Astrocyte (in vitro differentiated cells and primary cell): ENCODE results near the gene IGF1R.

Experiments
- EZH2 ChIP-seq: IDR thresholded peaks from 2 replicates; pipeline ENCODE4 v1.6.1; 2012; ENCODE audit warnings: mild to moderate bottlenecking, low read length, inconsistent platforms; ENCODE audit not compliant: insufficient read depth
- TF ChIP-seq, protein P1 (sequence below): IDR thresholded peaks from 2 replicates; pipeline ENCODE4 v1.5.1; 2011; ENCODE audit warnings: low read depth, mild to moderate bottlenecking, inconsistent platforms, low read length, moderate library complexity; ENCODE audit not compliant: insufficient read depth

DNA sequence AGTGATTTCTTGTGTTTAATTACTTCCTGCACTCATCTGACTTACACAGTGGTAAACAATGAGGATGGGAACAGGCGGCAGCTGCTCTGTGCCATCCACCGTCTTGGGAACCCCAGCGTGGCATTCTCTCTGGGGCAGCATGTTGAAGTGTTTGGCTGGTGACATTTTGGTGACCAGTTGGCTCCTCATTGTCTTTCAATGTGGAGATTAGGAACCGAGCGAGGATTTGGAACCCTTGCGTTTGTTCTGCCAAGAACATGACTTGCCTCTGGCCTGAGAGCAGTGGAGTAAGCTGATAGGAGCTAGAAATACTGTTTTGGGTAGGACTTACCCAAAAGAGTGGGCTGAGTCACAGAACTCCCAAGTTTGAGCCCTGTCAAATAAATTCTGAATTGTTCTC lies 88.8 kb downstream of the IGF1R start:
- TF ChIP-seq, protein P1, sequence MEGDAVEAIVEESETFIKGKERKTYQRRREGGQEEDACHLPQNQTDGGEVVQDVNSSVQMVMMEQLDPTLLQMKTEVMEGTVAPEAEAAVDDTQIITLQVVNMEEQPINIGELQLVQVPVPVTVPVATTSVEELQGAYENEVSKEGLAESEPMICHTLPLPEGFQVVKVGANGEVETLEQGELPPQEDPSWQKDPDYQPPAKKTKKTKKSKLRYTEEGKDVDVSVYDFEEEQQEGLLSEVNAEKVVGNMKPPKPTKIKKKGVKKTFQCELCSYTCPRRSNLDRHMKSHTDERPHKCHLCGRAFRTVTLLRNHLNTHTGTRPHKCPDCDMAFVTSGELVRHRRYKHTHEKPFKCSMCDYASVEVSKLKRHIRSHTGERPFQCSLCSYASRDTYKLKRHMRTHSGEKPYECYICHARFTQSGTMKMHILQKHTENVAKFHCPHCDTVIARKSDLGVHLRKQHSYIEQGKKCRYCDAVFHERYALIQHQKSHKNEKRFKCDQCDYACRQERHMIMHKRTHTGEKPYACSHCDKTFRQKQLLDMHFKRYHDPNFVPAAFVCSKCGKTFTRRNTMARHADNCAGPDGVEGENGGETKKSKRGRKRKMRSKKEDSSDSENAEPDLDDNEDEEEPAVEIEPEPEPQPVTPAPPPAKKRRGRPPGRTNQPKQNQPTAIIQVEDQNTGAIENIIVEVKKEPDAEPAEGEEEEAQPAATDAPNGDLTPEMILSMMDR: no peak
- no peak for TF ChIP-seq EZH2
